GM18909 (cell line): ENCODE measurements around the gene SLC34A3.
"Not testable (repeated sequence)": the region's sequence is repeated elsewhere in the genome, so short reads cannot be mapped to it uniquely, and the experiment has no call there.

Experiments used
- ATAC-seq: cut with Tn5 transposase; IDR thresholded peaks from one replicate; pipeline ENCODE4 v1.9.1; 2021; ENCODE audit warnings: mild to moderate bottlenecking; ENCODE audit not compliant: unreplicated experiment, poor library complexity

Gene SLC34A3

GRCh38 chr9:137240318-137240840 is 9.7 kb downstream of the SLC34A3 start:
- peak; percentile 24 for ATAC-seq

- peak; percentile 77 for ATAC-seq
Measured at GRCh38 chr9:137240841-137241489, 10.3 kb downstream of the SLC34A3 start, which contains the start of gene TUBB4B. Gene TUBB4B (plus strand): TSS chr9:137241287. CDS start chr9:137241361, 74 bp downstream.

- peak; percentile 10 for ATAC-seq
Measured at GRCh38 chr9:137241490-137242268, 11.0 kb downstream of the SLC34A3 start.

- ATAC-seq = no peak
Measured at GRCh38 chr9:137242269-137243203, 11.8 kb downstream of the SLC34A3 start.

GRCh38 chr9:137243266-137243625 is 12.5 kb downstream of the SLC34A3 start:
- ATAC-seq = not testable (repeated sequence)

- ATAC-seq = no peak
Measured at GRCh38 chr9:137243626-137244485, 13.2 kb downstream of the SLC34A3 start.

GRCh38 chr9:137244486-137245449 is 14.1 kb downstream of the SLC34A3 start:
- no peak for ATAC-seq

GRCh38 chr9:137245450-137246421 is 15.0 kb downstream of the SLC34A3 start:
- ATAC-seq = no peak

- no peak for ATAC-seq
Measured at GRCh38 chr9:137247135-137247915, 16.6 kb downstream of the SLC34A3 start.

GRCh38 chr9:137247916-137248175 is 17.1 kb downstream of the SLC34A3 start:
- no peak for ATAC-seq

GRCh38 chr9:137250329-137251193 is 19.9 kb downstream of the SLC34A3 start:
- ATAC-seq = no peak

GRCh38 chr9:137251194-137251461 is 20.4 kb downstream of the SLC34A3 start, which contains the start of gene STPG3:
Gene STPG3 (plus strand): TSS chr9:137251286. CDS start chr9:137251287, 1 bp downstream.
- ATAC-seq = no peak

- ATAC-seq = no peak
Measured at GRCh38 chr9:137251490-137252268, 21.0 kb downstream of the SLC34A3 start.

GRCh38 chr9:137252555-137253506 is 22.1 kb downstream of the SLC34A3 start:
- no peak for ATAC-seq
